IMR-90 (cell line): Measurements from ENCODE around the gene GBE1. TPM values are rescaled to one million over a fixed set of nuclear protein-coding genes. Genes with fewer than 3 reads are reported as not detected.

Source experiments
- ATAC-seq: fragments of 200-7000 bp; cut with Tn5 transposase; 2 replicates; pipeline ENCODE4 v1.9.1; 2020; ENCODE audit warnings: low read depth, mild to moderate bottlenecking, moderate library complexity
- BruUV-seq: library from RNA; stranded (reverse); fragments of 400-500 nt; replicated peaks from 2 replicates; lab custom pipeline; 2021; lab: Mats Ljungman, UMichigan
- CTCF ChIA-PET: fragments of 300-600 bp; formaldehyde crosslinking; extraction: SDS; loops from one replicate; lab custom pipeline; 2021; ENCODE audit warnings: antibody characterized with exemption; lab: Yijun Ruan, JAX
- POLR2A ChIA-PET: fragments of 300-600 bp; sonication (Branson Sonifier 250); formaldehyde crosslinking; loops from one replicate; lab custom pipeline; 2022; ENCODE audit warnings: antibody characterized with exemption; ENCODE audit not compliant: unreplicated experiment; lab: Charles Lee
- DNase-seq: peaks from one replicate; pipeline ENCODE4 v3.0.0; 2013
- H2AFZ ChIP-seq: replicated peaks from 2 replicates; pipeline ENCODE3; 2013; ENCODE audit warnings: low read length, mild to moderate bottlenecking; ENCODE audit not compliant: poor library complexity
- H2AK5ac ChIP-seq: 2 replicates; pipeline ENCODE4 v1.6.1; 2013; ENCODE audit warnings: low read depth, low read length, inconsistent platforms
- H2AK9ac ChIP-seq: replicated peaks from 2 replicates; pipeline ENCODE3; 2013; ENCODE audit warnings: mild to moderate bottlenecking, low read depth, low read length, moderate library complexity; ENCODE audit not compliant: poor library complexity
- H2BK120ac ChIP-seq: 2 replicates; pipeline ENCODE4 v1.6.1; 2013; ENCODE audit warnings: low read depth, low read length, inconsistent platforms
- H2BK15ac ChIP-seq: 3 replicates; pipeline ENCODE4 v1.6.1; 2013; ENCODE audit warnings: low read depth, low read length, inconsistent platforms
- H2BK20ac ChIP-seq: 2 replicates; pipeline ENCODE4 v1.6.1; 2013; ENCODE audit warnings: low read depth, mild to moderate bottlenecking, inconsistent platforms, low read length, moderate library complexity
- H2BK5ac ChIP-seq: 2 replicates; pipeline ENCODE4 v1.6.1; 2013; ENCODE audit warnings: mild to moderate bottlenecking, low read depth, low read length, inconsistent platforms; ENCODE audit not compliant: poor library complexity, severe bottlenecking
- H3K14ac ChIP-seq: replicated peaks from 2 replicates; pipeline ENCODE4 v1.6.1; 2013; ENCODE audit warnings: low read depth, low read length, inconsistent platforms
- H3K18ac ChIP-seq: 2 replicates; pipeline ENCODE4 v1.6.1; 2013; ENCODE audit warnings: low read depth, low read length, control low read depth
- H3K23ac ChIP-seq: 2 replicates; pipeline ENCODE4 v1.6.1; 2013; ENCODE audit warnings: low read depth, low read length, inconsistent platforms
- H3K27ac ChIP-seq: 2 replicates; pipeline ENCODE4 v1.5.1; 2013; ENCODE audit warnings: mild to moderate bottlenecking, control low read depth, low read length; ENCODE audit not compliant: insufficient read depth
- H3K27me3 ChIP-seq: 2 replicates; pipeline ENCODE4 v1.6.1; 2013; ENCODE audit warnings: low read length; ENCODE audit not compliant: control insufficient read depth, insufficient read depth
- H3K36me3 ChIP-seq: 2 replicates; pipeline ENCODE4 v1.6.1; 2013; ENCODE audit warnings: low read length, mixed read lengths; ENCODE audit not compliant: control insufficient read depth, insufficient read depth
- H3K4ac ChIP-seq: 2 replicates; pipeline ENCODE4 v1.6.1; 2013; ENCODE audit warnings: low read depth, low read length, inconsistent platforms
- H3K4me1 ChIP-seq: 2 replicates; pipeline ENCODE4 v1.6.1; 2013; ENCODE audit warnings: low read length, mixed read lengths; ENCODE audit not compliant: control insufficient read depth, insufficient read depth
- H3K4me2 ChIP-seq: 2 replicates; pipeline ENCODE4 v1.6.1; 2013; ENCODE audit warnings: low read depth, mild to moderate bottlenecking, control low read depth, low read length, moderate library complexity
- H3K4me3 ChIP-seq: 2 replicates; pipeline ENCODE4 v1.5.1; 2013; ENCODE audit warnings: low read depth, mild to moderate bottlenecking, control low read depth, low read length, moderate library complexity; ENCODE audit not compliant: insufficient read depth
- H3K56ac ChIP-seq: 2 replicates; pipeline ENCODE4 v1.6.1; 2013; ENCODE audit warnings: low read length, inconsistent platforms; ENCODE audit not compliant: insufficient read depth; ENCODE audit errors: extremely low read depth
- H3K79me1 ChIP-seq, 2 experiments: 2 replicates each; pipeline ENCODE4 v1.6.1; 2013; ENCODE audit warnings: low read length in 2 of 2, inconsistent platforms in 1 of 2, low read depth in 1 of 2
- H3K9ac ChIP-seq: 2 replicates; pipeline ENCODE4 v1.6.1; 2013; ENCODE audit warnings: low read depth, low read length, control low read depth
- H3K9me1 ChIP-seq: 2 replicates; pipeline ENCODE4 v1.6.1; 2013; ENCODE audit warnings: low read length, inconsistent platforms; ENCODE audit not compliant: insufficient read depth
- H3K9me3 ChIP-seq: 2 replicates; pipeline ENCODE4 v1.6.1; 2013; ENCODE audit warnings: low read length; ENCODE audit not compliant: control insufficient read depth, insufficient read depth
- H4K20me1 ChIP-seq: 2 replicates; pipeline ENCODE4 v1.6.1; 2013; ENCODE audit warnings: low read length, inconsistent platforms; ENCODE audit not compliant: insufficient read depth
- H4K5ac ChIP-seq: 2 replicates; pipeline ENCODE4 v1.6.1; 2013; ENCODE audit warnings: mild to moderate bottlenecking, low read depth, low read length, control low read depth
- H4K8ac ChIP-seq, 2 experiments: 2 replicates each; pipeline ENCODE4 v1.6.1; 2013; ENCODE audit warnings: low read depth in 2 of 2, low read length in 2 of 2, control low read depth in 1 of 2, inconsistent platforms in 1 of 2
- H4K91ac ChIP-seq: 2 replicates; pipeline ENCODE4 v1.6.1; 2013; ENCODE audit warnings: low read depth, low read length, inconsistent platforms; ENCODE audit not compliant: insufficient read depth
- BHLHE40 ChIP-seq: fragments of 150-350 bp; IDR thresholded peaks from 2 replicates; pipeline ENCODE4 v1.6.1; 2016; ENCODE audit warnings: mild to moderate bottlenecking, low read depth, low read length
- CEBPB ChIP-seq: IDR thresholded peaks from 2 replicates; pipeline ENCODE4 v1.6.1; 2012; ENCODE audit warnings: low read depth, low read length, improper control_type of control experiment
- CHD1 ChIP-seq: IDR thresholded peaks from 2 replicates; pipeline ENCODE4 v1.6.1; 2012; ENCODE audit warnings: low read depth, low read length, improper control_type of control experiment
- CTCF ChIP-seq: conservative IDR thresholded peaks from 2 replicates; pipeline ENCODE4 v1.5.1; 2012; ENCODE audit warnings: mild to moderate bottlenecking, low read depth, low read length, improper control_type of control experiment
- ELK1 ChIP-seq: fragments of 150-350 bp; IDR thresholded peaks from 2 replicates; pipeline ENCODE4 v1.6.1; 2016; ENCODE audit warnings: low read depth, mild to moderate bottlenecking, low read length, moderate library complexity, borderline replicate concordance
- FOS ChIP-seq: fragments of 150-350 bp; IDR thresholded peaks from 2 replicates; pipeline ENCODE4 v1.6.1; 2016; ENCODE audit warnings: low read depth, low read length
- MAFK ChIP-seq: IDR thresholded peaks from 2 replicates; pipeline ENCODE4 v1.6.1; 2012; ENCODE audit warnings: low read depth, low read length, improper control_type of control experiment
- MAZ ChIP-seq: IDR thresholded peaks from 2 replicates; pipeline ENCODE4 v1.6.1; 2012; ENCODE audit warnings: low read depth, mild to moderate bottlenecking, low read length, improper control_type of control experiment, moderate library complexity, borderline replicate concordance
- MXI1 ChIP-seq: IDR thresholded peaks from 2 replicates; pipeline ENCODE4 v1.6.1; 2012; ENCODE audit warnings: low read depth, mild to moderate bottlenecking, low read length, moderate library complexity, borderline replicate concordance
- NFE2L2 ChIP-seq: fragments of 150-350 bp; IDR thresholded peaks from 2 replicates; pipeline ENCODE4 v1.6.1; 2016; ENCODE audit warnings: low read depth, mild to moderate bottlenecking, low read length
- POLR2A ChIP-seq: IDR thresholded peaks from 2 replicates; pipeline ENCODE4 v1.6.1; 2012; ENCODE audit warnings: mild to moderate bottlenecking, low read depth, low read length
- RAD21 ChIP-seq: IDR thresholded peaks from 2 replicates; pipeline ENCODE4 v1.6.1; 2012; ENCODE audit warnings: low read length, improper control_type of control experiment
- RCOR1 ChIP-seq: IDR thresholded peaks from 2 replicates; pipeline ENCODE4 v1.6.1; 2012; ENCODE audit warnings: mild to moderate bottlenecking, low read length, improper control_type of control experiment; ENCODE audit not compliant: insufficient replicate concordance
- RFX5 ChIP-seq: IDR thresholded peaks from 2 replicates; pipeline ENCODE4 v1.8.0; 2012; ENCODE audit warnings: low read depth, mild to moderate bottlenecking, low read length, moderate library complexity
- SMC3 ChIP-seq: fragments of 150-350 bp; IDR thresholded peaks from 2 replicates; pipeline ENCODE4 v1.6.1; 2016; ENCODE audit warnings: low read depth, mild to moderate bottlenecking, antibody characterized with exemption, low read length, moderate library complexity
- USF2 ChIP-seq: fragments of 150-350 bp; IDR thresholded peaks from 2 replicates; pipeline ENCODE4 v1.6.1; 2017; ENCODE audit warnings: mild to moderate bottlenecking, antibody characterized with exemption, low read length, low read depth
- WGBS, 2 experiments: methylation state at CpG; one replicate each; pipeline versions ENCODE4 v1.1.5 to v1.1.7; 2013; ENCODE audit warnings: missing lambda C conversion rate in 2 of 2; ENCODE audit not compliant: insufficient read length in 1 of 2; ENCODE audit errors: extremely low coverage in 2 of 2; 5-methylcytosine and 5-hydroxymethylcytosine counted together
- dilution Hi-C: fragments of 300-500 bp; cut with HindIII; formaldehyde crosslinking; loops from one replicate; pipeline ENCODE4 v1.14.3; 2018; ENCODE audit warnings: low sequenced_read_pairs; ENCODE audit not compliant: unreplicated experiment
- in situ Hi-C: fragments of 300-500 bp; cut with MboI; formaldehyde crosslinking; loops from 3 replicates; pipeline ENCODE4 v1.14.3; 2019; ENCODE audit warnings: low sequenced_read_pairs, inconsistent platforms, mixed read lengths
- intact Hi-C: fragments of 100-400 bp; cut with micrococcal nuclease; formaldehyde crosslinking; loops from 2 replicates; pipeline ENCODE4 v1.10.0; 2022
- polyA plus RNA-seq, 3 experiments: library from polyadenylated mRNA; depleted of rRNA; stranded (reverse); fragments of >200 nt; gene quantifications; 2 replicates each; pipeline ENCODE4 v1.2.3, GENCODE V29; 2012; ENCODE audit warnings: low replicate concordance in 1 of 3
- total RNA-seq: library from RNA; depleted of rRNA; stranded (reverse); fragments of >200 nt; gene quantifications from 2 replicates; pipeline ENCODE4 v1.2.3, GENCODE V29; 2012

The GBE1 gene
- total and polyA plus RNA-seq, 2 of the 4 experiments (the other 2 are of a cell fraction): 36.7 to 90.3 TPM

- no peak overlapping the region for H2AFZ ChIP-seq
- H3K4me1 ChIP-seq: no peaks in the 10 kb centered on the region
- no peak overlapping the region for H3K4me2 ChIP-seq
- no peak overlapping the region for H3K9ac ChIP-seq
- H2BK5ac ChIP-seq: no peak overlapping the region
- ATAC-seq (no peak), DNase-seq (no peak)
- dilution Hi-C loops: no loop called here
- H3K18ac ChIP-seq: no peak overlapping the region
- in situ Hi-C loops: no loop called here
- H2AK5ac ChIP-seq: no peak overlapping the region
- no peak overlapping the region for H3K23ac ChIP-seq
- BruUV-seq: no TSS peak
- H4K5ac ChIP-seq: no peak overlapping the region
- H3K27me3 ChIP-seq: no peaks in the 10 kb centered on the region
- H2BK120ac ChIP-seq: no peak overlapping the region
- ChIA-PET POLR2A (no interaction called here), CTCF (no interaction called here)
- H4K91ac ChIP-seq: no peak overlapping the region
- no peak overlapping the region for H2BK20ac ChIP-seq
- H3K56ac ChIP-seq: no peak overlapping the region
- no peaks in the 10 kb centered on the region for H4K20me1 ChIP-seq
- TF ChIP-seq MAZ (no peak), SMC3 (no peak), ELK1 (no peak), CEBPB (no peak), CHD1 (no peak), POLR2A (no peak), CTCF (no peak), USF2 (no peak), NFE2L2 (no peak), RFX5 (no peak), RAD21 (no peak), MAFK (no peak), MXI1 (no peak), FOS (no peak), RCOR1 (no peak), BHLHE40 (no peak)
- no CpG with 5 or more reads among the region's 2 CpGs for WGBS, 2 experiments
- H3K27ac ChIP-seq: no peak overlapping the region
- no peaks in the 10 kb centered on the region for H3K9me1 ChIP-seq
- H3K36me3 ChIP-seq: peaks cover 5% of the 10 kb centered on the region
- H2AK9ac ChIP-seq: no peak overlapping the region
- H3K79me1 ChIP-seq: peaks cover 0 to 4% of the 10 kb centered on the region in 2 experiments; a peak in 1 of 4 replicates
- no peak overlapping the region for H2BK15ac ChIP-seq
- no peak overlapping the region for H4K8ac ChIP-seq
- H3K14ac ChIP-seq: no peak overlapping the region
- H3K4ac ChIP-seq: no peak overlapping the region
- H3K9me3 ChIP-seq: no peaks in the 10 kb centered on the region
- no peak overlapping the region for H3K4me3 ChIP-seq
- intact Hi-C loops: no loop called here
Measured at GRCh38 chr3:81632659-81633058, 128.8 kb downstream of the GBE1 start.
